ENCODE results near the gene TPCN1. TPM values are rescaled to one million over a fixed set of nuclear protein-coding genes. Genes with fewer than 3 reads are reported as not detected.

Gene TPCN1
- total and polyA plus RNA-seq, 2 of the 8 experiments (the other 6 are each of a cell fraction or from before 2014, with no cell fraction given): 14.9 to 21.4 TPM

GRCh38 chr12:113248842-113249435 lies 27.7 kb downstream of the TPCN1 start (continued):
- TF ChIP-seq ASH2L (IDR thresholded peaks at IDR 0.05; ENCODE audit: low read length) (no peak), CTBP2 (IDR thresholded peaks at IDR 0.05; ENCODE audit: borderline replicate concordance, insufficient read depth, insufficient read length, low read length) (no peak), MAX (IDR thresholded peaks at IDR 0.05) (no peak), CHD2 (IDR thresholded peaks at IDR 0.05; ENCODE audit: low read length) (no peak), JUN (IDR thresholded peaks at IDR 0.05; ENCODE audit: low read depth, low read length) (no peak), RFX5 (IDR thresholded peaks at IDR 0.05; ENCODE audit: borderline replicate concordance, low read depth, low read length) (no peak), SIX5 (IDR thresholded peaks at IDR 0.05; ENCODE audit: low read depth, low read length) (no peak), SP4 (IDR thresholded peaks at IDR 0.05; ENCODE audit: low read length) (no peak), HDAC6 (IDR thresholded peaks at IDR 0.05; ENCODE audit: low read depth, low read length) (no peak)

Data from H1 (cell line).